ENCODE measurements around the gene COL1A1.
A peak's percentile ranks its signal among the peaks of the same experiment; 100 is the strongest.

The COL1A1 gene

DNA sequence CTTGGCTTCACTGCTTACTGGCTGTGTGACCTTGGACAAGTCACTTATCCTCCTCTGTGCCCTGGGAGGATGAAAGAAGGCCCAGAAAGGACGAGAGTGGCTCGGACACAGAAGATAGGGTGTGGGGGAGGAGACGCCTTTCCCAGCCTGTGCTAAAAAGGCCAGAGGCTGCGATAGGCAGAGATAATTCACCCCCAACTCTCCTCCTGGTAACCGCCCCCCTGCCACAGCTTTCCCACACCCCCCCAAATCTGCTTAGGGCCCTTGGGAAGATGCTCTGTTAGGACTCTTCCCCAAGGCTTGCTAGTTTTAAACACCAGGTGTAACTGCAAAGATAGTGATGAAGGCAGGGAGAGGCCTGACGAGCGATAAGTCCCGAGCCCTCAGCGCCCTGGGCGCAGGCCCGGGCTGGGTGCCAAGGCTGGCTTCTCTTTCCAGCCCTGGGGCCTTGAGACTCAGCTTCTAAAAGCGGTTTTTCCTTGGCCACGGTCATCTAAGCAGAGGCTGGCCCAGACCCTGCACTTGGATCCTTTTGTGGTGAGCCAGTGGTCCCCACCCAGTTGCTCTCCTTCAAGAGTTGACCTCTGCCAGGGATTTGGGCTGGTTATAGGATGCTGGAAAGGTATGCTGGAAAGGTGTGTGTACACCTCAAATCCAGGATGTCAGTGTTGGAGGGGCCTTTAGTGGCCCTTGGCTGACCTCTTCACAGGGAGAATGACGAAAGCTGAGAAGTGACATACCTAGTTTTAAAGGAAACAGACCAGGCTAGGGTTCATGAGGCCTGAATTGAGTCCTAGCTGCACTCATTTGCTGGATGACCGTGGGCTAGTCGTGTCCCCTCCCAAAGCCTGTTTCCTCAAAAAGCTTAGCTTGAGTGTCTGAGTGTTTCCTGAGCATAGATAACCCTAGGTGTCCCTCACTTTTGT lies 47.5 kb downstream of the COL1A1 start:
- DNase-seq (ENCODE audit: low read depth), result no peak

DNA sequence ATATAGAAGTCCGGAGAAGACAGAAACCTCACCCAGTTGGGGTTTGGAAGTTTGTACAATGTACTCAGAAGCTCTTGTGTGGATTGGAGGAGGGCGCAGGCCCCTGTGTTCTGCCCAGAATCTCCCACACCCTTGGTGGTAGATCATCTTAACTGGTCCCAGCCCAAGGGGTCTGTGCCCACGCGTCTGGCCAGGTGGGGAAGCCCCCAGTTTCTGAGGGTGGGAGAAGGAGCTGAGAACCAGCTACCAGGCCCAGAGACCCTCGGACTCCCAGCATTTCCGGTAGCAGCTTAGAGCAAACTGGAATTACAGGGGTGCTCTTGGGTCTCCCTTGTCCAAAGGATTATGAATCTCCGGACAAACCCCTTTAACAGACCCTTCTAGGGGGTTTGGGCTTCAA lies 48.7 kb downstream of the COL1A1 start:
- no peak for DNase-seq (ENCODE audit: low read depth)

- DNase-seq (ENCODE audit: low read depth), result peak; percentile 93
Observed at GRCh38 chr17:50151937-50152547, 49.4 kb downstream of the COL1A1 start.

GRCh38 chr17:50151041-50151936 lies 50.1 kb downstream of the COL1A1 start:
- peak; percentile 96 for DNase-seq (ENCODE audit: low read depth)

DNA sequence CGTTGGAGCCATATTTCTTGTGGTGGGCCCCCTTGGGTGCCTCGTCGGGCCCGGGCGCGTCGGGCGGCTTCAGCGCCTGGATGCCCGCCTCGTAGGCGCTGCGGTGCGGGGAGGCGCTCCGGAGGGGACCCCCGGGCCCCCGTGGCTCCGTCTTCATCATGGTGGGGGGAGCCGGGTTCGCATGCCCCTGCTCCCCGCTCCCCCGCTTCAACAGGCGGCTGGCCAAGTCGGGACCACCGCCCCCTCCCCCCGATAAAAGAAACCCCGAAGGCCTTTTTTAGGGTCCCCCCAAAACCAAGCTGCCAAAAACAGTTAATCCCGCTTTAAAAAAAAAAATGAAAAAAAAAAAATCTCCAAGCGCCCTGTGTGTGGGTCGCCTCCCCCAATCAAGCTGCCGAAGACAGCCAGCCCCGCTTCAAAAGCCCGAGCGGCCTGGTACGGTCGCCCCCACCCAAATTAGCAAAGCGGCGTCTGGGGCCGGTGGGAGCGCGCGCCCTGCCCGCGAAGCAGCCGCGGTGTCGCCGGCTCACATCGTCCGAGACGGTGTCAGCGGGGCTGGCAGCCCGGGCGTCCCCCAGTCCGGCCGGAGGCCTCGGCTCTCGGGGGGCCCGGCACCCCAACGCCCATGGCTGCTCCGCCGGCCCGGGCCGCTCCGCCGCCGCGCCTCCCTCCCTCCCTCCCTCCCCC lies 50.9 kb downstream of the COL1A1 start, which contains the start of gene PPP1R9B:
Gene PPP1R9B (minus strand): TSS at position 324 of the 687 bp plus-strand sequence. CDS start 164 bp downstream, at position 160.
- no peak for DNase-seq (ENCODE audit: low read depth)

GRCh38 chr17:50149417-50150353 lies 51.7 kb downstream of the COL1A1 start:
- DNase-seq (ENCODE audit: low read depth), result peak; percentile 85

DNA sequence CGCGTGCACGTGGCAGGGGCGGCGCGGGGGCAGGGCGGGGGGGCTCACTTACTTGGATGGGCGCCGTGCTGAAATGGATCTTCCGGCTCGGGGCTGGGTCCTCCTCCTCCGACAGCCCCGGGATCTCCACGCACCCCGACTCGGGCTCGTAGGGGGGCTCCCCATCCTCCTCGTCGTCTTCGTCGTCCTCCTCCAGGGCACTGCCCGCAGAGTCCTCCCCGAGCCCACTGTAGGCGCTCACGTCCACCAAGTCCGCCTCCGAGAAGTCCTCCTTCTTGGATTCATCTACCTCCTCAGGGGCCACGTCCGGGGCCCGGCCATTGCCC lies 52.4 kb downstream of the COL1A1 start:
- DNase-seq (ENCODE audit: low read depth), result peak; percentile 42

DNA sequence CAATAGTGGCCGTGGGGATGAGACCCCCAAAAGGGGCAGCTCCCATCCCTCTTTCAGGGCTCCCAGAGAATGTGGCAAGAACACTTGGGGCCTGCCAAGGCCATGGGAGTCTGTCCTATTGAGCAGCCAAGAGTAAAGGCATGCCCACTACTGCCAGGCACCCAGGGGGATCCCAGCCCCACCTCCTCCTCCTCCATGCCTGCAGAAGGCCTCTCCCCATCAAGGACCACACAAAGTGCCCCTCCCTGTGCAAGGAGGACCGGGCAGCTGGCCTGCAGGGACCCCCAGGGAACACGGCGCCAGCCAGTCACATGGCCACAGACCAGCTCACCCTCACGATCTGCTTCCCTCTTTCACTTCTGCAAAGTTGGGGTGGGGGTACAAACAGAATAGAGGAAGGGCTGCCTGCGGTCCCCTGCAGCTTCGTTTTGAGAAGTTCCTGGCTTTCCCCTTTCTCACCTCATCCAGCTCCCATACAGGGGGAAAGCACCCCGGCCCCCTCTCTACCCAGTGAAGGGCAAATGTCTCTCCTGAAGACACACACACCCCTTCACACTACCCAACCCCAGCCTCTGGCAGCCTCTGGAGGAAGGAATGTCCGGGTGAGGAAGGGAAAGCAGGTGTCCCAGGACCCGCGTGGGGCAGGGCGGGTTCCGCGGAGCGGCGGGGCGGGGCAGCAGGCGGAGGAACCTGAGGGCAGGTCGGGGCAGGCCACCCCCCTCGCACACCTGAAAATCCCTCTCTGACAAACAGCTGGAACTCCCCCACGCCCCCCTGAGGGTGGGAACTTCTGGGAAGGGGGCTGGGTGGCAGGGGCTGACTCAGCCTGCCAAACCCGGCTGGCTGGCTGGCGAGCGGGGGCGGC lies 53.0 kb downstream of the COL1A1 start:
- DNase-seq (ENCODE audit: low read depth), result peak; percentile 68

DNA sequence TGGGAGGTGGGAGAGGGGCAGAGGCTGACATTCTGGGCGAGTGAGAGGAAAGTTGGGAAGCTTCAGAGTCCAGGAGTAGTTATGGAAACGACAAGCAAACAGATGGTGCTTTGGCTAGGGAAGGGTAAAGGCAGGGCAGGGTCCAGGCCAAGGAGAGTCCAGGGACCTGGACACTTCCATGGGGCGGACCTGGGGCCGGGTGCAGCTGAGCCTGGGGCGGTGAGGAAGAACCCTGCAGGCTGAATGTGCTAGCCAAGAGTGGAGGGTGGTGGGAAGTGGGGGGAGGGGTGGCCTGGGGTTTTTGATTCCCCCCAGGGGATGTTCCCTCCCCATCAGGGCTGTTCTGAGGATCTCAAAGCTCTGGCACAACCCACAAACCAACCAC lies 53.6 kb downstream of the COL1A1 start:
- peak; percentile 46 for DNase-seq (ENCODE audit: low read depth)

DNA sequence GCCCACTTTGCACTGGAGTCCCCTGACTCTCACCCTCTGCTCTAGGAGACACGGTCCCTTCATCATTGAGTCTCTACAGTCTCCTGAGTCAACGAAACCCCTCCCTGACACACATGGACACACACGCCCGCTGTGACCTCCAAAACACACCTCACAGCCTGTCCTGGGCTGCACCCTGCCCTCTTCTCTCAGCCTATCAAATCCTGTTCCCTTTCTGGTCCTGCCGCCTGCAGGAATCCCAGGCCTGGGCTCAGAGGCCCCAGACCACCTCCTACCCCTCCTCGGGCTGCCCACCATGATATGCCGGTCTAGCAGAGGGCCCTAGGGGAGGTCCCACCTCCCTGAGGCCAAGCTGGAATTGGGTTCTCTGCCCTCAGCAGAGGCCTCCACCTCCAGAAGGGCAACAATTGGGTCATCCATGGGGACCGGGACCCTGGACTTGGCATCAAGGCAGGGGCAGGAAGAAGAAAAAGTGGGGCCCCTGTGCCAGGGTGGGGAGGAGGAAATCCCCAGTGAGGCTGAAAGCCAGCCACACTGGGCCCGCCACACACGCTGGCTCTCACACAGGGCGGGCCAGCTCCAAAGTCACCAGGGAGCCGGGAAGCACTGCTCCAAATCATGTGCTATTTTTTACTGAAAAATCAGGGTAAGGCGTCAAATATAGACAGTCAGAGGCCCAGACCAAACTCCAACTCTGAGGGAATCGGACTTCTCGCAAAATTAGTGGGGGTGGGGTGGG lies 54.3 kb downstream of the COL1A1 start:
- peak; percentile 9 for DNase-seq (ENCODE audit: low read depth)

- DNase-seq (ENCODE audit: low read depth), result peak; percentile 42
Observed at GRCh38 chr17:50146230-50146926, 55.1 kb downstream of the COL1A1 start.

GRCh38 chr17:50145532-50146229 lies 55.8 kb downstream of the COL1A1 start:
- DNase-seq (ENCODE audit: low read depth), result no peak

- DNase-seq (ENCODE audit: low read depth), result peak; percentile 66
Observed at GRCh38 chr17:50144845-50145531, 56.4 kb downstream of the COL1A1 start.

DNA sequence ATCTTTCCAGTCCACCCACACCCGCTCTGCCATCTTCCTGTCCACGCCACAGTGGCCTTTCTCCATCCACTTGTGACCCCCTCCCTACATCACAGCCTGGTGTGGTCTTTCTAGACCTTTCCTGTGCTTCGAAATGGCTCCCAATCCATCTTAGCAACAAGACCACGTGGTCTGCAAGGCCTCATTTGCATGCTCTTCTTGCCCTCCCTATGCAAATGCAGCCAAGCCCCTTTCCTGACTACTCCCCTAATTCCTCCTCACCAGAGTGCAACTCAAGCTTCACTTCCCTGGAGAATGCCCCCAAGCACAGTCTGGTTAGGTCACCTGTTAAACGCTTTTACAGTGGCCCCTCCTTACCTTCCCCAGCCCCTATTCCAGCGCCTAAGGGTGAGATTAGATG lies 57.1 kb downstream of the COL1A1 start:
- DNase-seq (ENCODE audit: low read depth), result no peak

GRCh38 chr17:50143461-50144176 lies 57.8 kb downstream of the COL1A1 start:
- no peak for DNase-seq (ENCODE audit: low read depth)

GRCh38 chr17:50141745-50142110 lies 59.7 kb downstream of the COL1A1 start:
- no peak for DNase-seq (ENCODE audit: low read depth)

All from ELR (cell line).